Activated naive CD4-positive, alpha-beta T cell treated with anti-CD3 and anti-CD28 coated beads, Interleukin-2, amount 50 U/mL, for 24 hours (primary cell): ENCODE data around the gene HDAC7.
A peak's percentile ranks its signal among the peaks of the same experiment; 100 is the strongest.

Experiments
- H3K27ac Mint-ChIP-seq: one replicate; pipeline ENCODE4 v1.8.0; 2021; ENCODE audit warnings: mild to moderate bottlenecking, mixed read lengths
- H3K27me3 Mint-ChIP-seq: one replicate; pipeline ENCODE4 v1.8.0; 2021; ENCODE audit warnings: mixed read lengths
- H3K36me3 Mint-ChIP-seq: one replicate; pipeline ENCODE4 v1.8.0; 2021; ENCODE audit warnings: mixed read lengths
- H3K4me1 Mint-ChIP-seq: one replicate; pipeline ENCODE4 v1.8.0; 2021; ENCODE audit warnings: mixed read lengths
- H3K4me3 Mint-ChIP-seq: one replicate; pipeline ENCODE4 v1.8.0; 2021; ENCODE audit warnings: mild to moderate bottlenecking, mixed read lengths
- H3K9me3 Mint-ChIP-seq: one replicate; pipeline ENCODE4 v1.8.0; 2021; ENCODE audit warnings: mixed read lengths

Gene HDAC7

GRCh38 chr12:47740606-47741339 lies 78.9 kb downstream of the HDAC7 start:
- no peaks in the 10 kb centered on the region for H3K9me3 Mint-ChIP-seq
- peaks cover 25% of the 10 kb centered on the region for H3K4me1 Mint-ChIP-seq
- H3K36me3 Mint-ChIP-seq = no peaks in the 10 kb centered on the region
- no peaks in the 10 kb centered on the region for H3K27me3 Mint-ChIP-seq
- H3K4me3 Mint-ChIP-seq = no peak overlapping the region
- no peak overlapping the region for H3K27ac Mint-ChIP-seq

- Mint-ChIP-seq H3K27me3 (no peaks in the 10 kb centered on the region), H3K27ac (peak overlapping the region; percentile 59), H3K4me3 (peak overlapping the region; percentile 7)
Measured at GRCh38 chr12:47739979-47740378, 79.7 kb downstream of the HDAC7 start.

GRCh38 chr12:47739297-47739696 lies 80.4 kb downstream of the HDAC7 start:
- Mint-ChIP-seq H3K36me3 (no peaks in the 10 kb centered on the region), H3K9me3 (no peaks in the 10 kb centered on the region), H3K27me3 (no peaks in the 10 kb centered on the region), H3K4me3 (no peak overlapping the region), H3K27ac (no peak overlapping the region), H3K4me1 (peaks cover 25% of the 10 kb centered on the region)

More at GRCh38 chr12:47739979-47740378, 79.7 kb downstream of the HDAC7 start:
- Mint-ChIP-seq H3K9me3 (no peaks in the 10 kb centered on the region), H3K4me1 (peaks cover 25% of the 10 kb centered on the region), H3K36me3 (no peaks in the 10 kb centered on the region)

- Mint-ChIP-seq H3K27me3 (no peaks in the 10 kb centered on the region), H3K4me3 (no peak overlapping the region), H3K36me3 (no peaks in the 10 kb centered on the region), H3K4me1 (peaks cover 25% of the 10 kb centered on the region), H3K27ac (no peak overlapping the region), H3K9me3 (no peaks in the 10 kb centered on the region)
Measured at GRCh38 chr12:47737936-47738594, 81.6 kb downstream of the HDAC7 start.

- no peaks in the 10 kb centered on the region for H3K9me3 Mint-ChIP-seq
- H3K4me3 Mint-ChIP-seq = no peak overlapping the region
- peaks cover 21% of the 10 kb centered on the region for H3K4me1 Mint-ChIP-seq
- H3K36me3 Mint-ChIP-seq = no peaks in the 10 kb centered on the region
- no peak overlapping the region for H3K27ac Mint-ChIP-seq
- no peaks in the 10 kb centered on the region for H3K27me3 Mint-ChIP-seq
Measured at GRCh38 chr12:47736877-47737676, 82.6 kb downstream of the HDAC7 start.

- no peak overlapping the region for H3K4me3 Mint-ChIP-seq
- H3K36me3 Mint-ChIP-seq = no peaks in the 10 kb centered on the region
- H3K27ac Mint-ChIP-seq = no peak overlapping the region
- no peaks in the 10 kb centered on the region for H3K9me3 Mint-ChIP-seq
- no peaks in the 10 kb centered on the region for H3K27me3 Mint-ChIP-seq
- peaks cover 12% of the 10 kb centered on the region for H3K4me1 Mint-ChIP-seq
Measured at GRCh38 chr12:47736216-47736615, 83.5 kb downstream of the HDAC7 start.

- no peaks in the 10 kb centered on the region for H3K9me3 Mint-ChIP-seq
- peaks cover 9% of the 10 kb centered on the region for H3K4me1 Mint-ChIP-seq
- no peak overlapping the region for H3K4me3 Mint-ChIP-seq
- no peak overlapping the region for H3K27ac Mint-ChIP-seq
- no peaks in the 10 kb centered on the region for H3K27me3 Mint-ChIP-seq
- no peaks in the 10 kb centered on the region for H3K36me3 Mint-ChIP-seq
Measured at GRCh38 chr12:47735649-47736048, 84.1 kb downstream of the HDAC7 start.

GRCh38 chr12:47734725-47735480 lies 84.8 kb downstream of the HDAC7 start:
- H3K27ac Mint-ChIP-seq = no peak overlapping the region
- H3K27me3 Mint-ChIP-seq = no peaks in the 10 kb centered on the region
- H3K4me3 Mint-ChIP-seq = no peak overlapping the region
- H3K4me1 Mint-ChIP-seq = peaks cover 6% of the 10 kb centered on the region
- no peaks in the 10 kb centered on the region for H3K36me3 Mint-ChIP-seq
- H3K9me3 Mint-ChIP-seq = no peaks in the 10 kb centered on the region

- Mint-ChIP-seq H3K4me1 (no peaks in the 10 kb centered on the region), H3K9me3 (no peaks in the 10 kb centered on the region), H3K27ac (no peak overlapping the region), H3K36me3 (no peaks in the 10 kb centered on the region), H3K4me3 (no peak overlapping the region), H3K27me3 (no peaks in the 10 kb centered on the region)
Measured at GRCh38 chr12:47733142-47733541, 86.6 kb downstream of the HDAC7 start.
